LNCAP (cell line): Measurements from ENCODE around the gene DRD1.

ENCODE experiments used
- CTCF ChIP-seq: fragments of 450-650 bp; IDR thresholded peaks from 2 replicates; pipeline ENCODE4 v1.5.1; 2017; ENCODE audit warnings: mild to moderate bottlenecking

DRD1 gene

GRCh38 chr5:175460126-175460525, 16.1 kb upstream of the DRD1 start:
- TF ChIP-seq CTCF: peak; percentile 69

GRCh38 chr5:175457466-175457865, 13.5 kb upstream of the DRD1 start:
- no peak for TF ChIP-seq CTCF

GRCh38 chr5:175456105-175456742, 12.2 kb upstream of the DRD1 start:
- TF ChIP-seq CTCF: no peak

- TF ChIP-seq CTCF: no peak
These were observed 8.2 kb upstream of the DRD1 start for GRCh38 chr5:175452166-175452565.

GRCh38 chr5:175448276-175448675, 4.3 kb upstream of the DRD1 start:
- TF ChIP-seq CTCF: no peak

- no peak for TF ChIP-seq CTCF
These were observed 3.6 kb upstream of the DRD1 start for GRCh38 chr5:175447571-175447970.

GRCh38 chr5:175444905-175445456, 999 bp upstream of the DRD1 start:
- TF ChIP-seq CTCF: peak; percentile 27; the same call in 1 of the 2 replicates
